Measurements from ENCODE around the gene MYCL. TPM values are rescaled to one million over a fixed set of nuclear protein-coding genes. Genes with fewer than 3 reads are reported as not detected.
"Not testable (repeated sequence)": the region's sequence is repeated elsewhere in the genome, so short reads cannot be mapped to it uniquely, and the experiment has no call there.

Gene MYCL
- polyA plus RNA-seq, 3 donors, result 0.33 to 14.7 TPM; not detected in 1

GRCh38 chr1:39896909-39897685 lies 4.6 kb downstream of the MYCL start:
- 78 to 88% (median 80%) methylated on average over 11 of the region's 11 CpGs for WGBS, 3 donors
- H3K27ac ChIP-seq (ENCODE audit: low read depth, low read length), result no peak overlapping the region

DNA sequence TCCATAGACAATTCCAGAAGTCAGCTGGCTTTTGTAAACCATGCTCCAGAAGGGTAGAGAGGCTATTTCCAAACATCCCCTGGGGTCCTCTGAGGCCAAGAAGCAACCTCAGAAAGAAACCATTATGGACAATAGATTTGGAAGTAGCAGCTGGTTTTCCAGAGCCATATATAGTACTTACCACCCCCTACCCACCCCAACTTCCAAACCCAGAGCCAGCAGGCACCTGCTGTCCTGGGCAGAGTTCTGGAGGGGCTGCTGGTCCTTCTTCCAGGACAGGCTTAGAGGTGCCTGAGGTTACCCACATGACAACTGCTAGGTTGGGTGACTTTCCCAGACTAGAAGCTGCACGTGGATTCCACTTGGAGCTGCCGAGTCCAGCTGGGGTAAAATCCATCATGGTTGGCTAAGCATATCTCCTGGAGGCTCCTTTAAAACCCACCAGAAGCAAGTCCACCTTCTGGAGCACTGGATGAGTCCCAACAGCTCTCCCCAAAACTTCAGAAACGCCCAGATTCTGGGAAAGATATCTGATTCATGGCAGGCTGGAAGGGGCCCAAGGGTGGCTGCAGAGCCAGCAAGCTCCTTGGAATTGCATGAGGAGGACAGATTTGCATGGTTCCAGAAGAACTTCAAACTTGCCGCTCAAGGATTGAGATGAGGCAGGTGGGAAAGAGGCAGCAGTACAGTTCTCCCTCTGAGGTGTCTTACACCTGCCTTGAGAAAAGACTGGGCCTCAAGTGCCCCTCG lies 5.8 kb downstream of the MYCL start:
- no peak overlapping the region for H3K27ac ChIP-seq (ENCODE audit: low read depth, low read length)
- 75 to 83% (median 79%) methylated on average over 5 of the region's 5 CpGs for WGBS, 3 donors

DNA sequence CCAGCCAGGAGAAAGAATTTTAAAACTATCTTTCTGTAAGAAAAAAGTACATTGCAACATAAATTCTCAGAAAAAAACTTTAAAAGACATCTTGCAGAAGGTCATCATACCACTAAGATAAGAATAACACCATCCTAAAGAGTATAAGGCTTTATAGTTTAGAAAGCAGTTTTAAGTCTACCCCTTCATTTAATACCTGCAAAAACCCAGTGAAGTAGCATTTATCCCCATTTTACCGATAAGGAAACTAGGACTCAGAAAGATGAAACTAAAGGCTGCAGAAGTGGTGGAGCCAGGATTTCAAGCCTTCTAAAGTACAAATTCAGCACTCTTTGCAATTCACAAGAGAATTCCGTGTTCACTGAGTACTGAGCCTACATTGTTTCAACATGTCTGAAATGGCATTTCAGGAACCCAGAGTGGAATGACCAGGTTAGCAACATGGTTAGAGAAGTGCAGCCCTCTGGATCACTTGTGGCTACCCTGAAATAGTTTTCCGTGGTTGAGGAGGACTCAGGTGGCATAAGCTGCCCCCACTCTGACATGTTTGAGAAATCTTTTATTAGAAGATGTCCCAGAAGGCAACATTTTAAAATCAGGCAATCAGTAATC lies 6.7 kb downstream of the MYCL start:
- WGBS, 3 donors, result 56 to 73% (median 64%) methylated on average over 3 of the region's 3 CpGs
- no peak overlapping the region for H3K27ac ChIP-seq (ENCODE audit: low read depth, low read length)

- WGBS, 3 donors, result 8 to 31% (median 20%) methylated on average over 6 of the region's 6 CpGs
Observed at GRCh38 chr1:39892601-39893595, 8.8 kb downstream of the MYCL start.

GRCh38 chr1:39890880-39891279 lies 10.8 kb downstream of the MYCL start:
- 83 to 95% (median 90%) methylated on average over 1 of the region's 1 CpG for WGBS, 3 donors
- H3K27ac ChIP-seq (ENCODE audit: low read depth, low read length), result no peak overlapping the region

More at GRCh38 chr1:39892601-39893595, 8.8 kb downstream of the MYCL start:
- no peak overlapping the region for H3K27ac ChIP-seq (ENCODE audit: low read depth, low read length)

- H3K27ac ChIP-seq (ENCODE audit: low read depth, low read length), result no peak overlapping the region
Observed at GRCh38 chr1:39890273-39890672, 11.4 kb downstream of the MYCL start.

- H3K27ac ChIP-seq (ENCODE audit: low read depth, low read length), result no peak overlapping the region
- 68 to 92% (median 87%) methylated on average over 2 of the region's 2 CpGs for WGBS, 3 donors
Observed at GRCh38 chr1:39886757-39887231, 14.9 kb downstream of the MYCL start.

DNA sequence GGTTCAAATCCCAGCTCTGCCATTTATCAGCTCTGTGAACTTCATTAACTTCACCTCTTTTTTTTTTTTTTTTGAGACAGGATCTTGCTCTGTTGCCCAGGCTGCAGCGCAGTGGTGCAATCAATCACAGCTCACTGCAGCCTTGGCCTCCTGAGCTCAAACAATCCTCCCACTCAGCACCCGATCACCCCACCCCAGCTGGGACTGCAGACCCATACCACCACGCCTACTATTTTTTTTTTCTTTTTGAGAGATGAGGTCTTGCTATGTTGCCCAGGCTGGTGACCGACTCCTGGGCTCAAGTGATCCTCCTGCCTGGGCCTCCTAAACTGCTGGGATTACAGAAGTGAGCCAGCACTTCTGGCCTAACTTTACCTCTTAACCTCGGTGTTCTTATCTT lies 16.2 kb downstream of the MYCL start:
- 82 to 87% (median 83%) methylated on average over 5 of the region's 5 CpGs for WGBS, 3 donors
- H3K27ac ChIP-seq (ENCODE audit: low read depth, low read length), result no peak overlapping the region

DNA sequence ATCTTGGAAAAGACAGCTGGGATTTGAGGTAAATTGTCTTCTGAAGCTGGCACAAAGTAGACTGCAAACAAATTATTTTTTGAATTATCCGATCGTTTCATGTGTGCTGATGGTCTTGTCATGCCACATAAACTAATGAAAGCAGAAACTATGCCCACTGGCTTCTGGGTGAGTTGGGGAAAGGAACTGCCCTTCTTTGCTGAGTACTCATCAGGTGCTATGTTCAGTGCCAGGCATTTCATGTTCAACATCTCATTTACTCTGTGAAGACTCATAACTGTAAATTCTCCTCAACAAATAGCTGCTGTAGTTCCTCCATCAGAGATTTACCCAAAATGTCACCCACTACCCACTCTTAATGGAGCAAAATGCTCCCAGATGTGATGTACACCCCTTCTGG lies 19.6 kb downstream of the MYCL start:
- no peak overlapping the region for H3K27ac ChIP-seq (ENCODE audit: low read depth, low read length)
- 35 to 80% (median 69%) methylated on average over 2 of the region's 2 CpGs for WGBS, 3 donors

DNA sequence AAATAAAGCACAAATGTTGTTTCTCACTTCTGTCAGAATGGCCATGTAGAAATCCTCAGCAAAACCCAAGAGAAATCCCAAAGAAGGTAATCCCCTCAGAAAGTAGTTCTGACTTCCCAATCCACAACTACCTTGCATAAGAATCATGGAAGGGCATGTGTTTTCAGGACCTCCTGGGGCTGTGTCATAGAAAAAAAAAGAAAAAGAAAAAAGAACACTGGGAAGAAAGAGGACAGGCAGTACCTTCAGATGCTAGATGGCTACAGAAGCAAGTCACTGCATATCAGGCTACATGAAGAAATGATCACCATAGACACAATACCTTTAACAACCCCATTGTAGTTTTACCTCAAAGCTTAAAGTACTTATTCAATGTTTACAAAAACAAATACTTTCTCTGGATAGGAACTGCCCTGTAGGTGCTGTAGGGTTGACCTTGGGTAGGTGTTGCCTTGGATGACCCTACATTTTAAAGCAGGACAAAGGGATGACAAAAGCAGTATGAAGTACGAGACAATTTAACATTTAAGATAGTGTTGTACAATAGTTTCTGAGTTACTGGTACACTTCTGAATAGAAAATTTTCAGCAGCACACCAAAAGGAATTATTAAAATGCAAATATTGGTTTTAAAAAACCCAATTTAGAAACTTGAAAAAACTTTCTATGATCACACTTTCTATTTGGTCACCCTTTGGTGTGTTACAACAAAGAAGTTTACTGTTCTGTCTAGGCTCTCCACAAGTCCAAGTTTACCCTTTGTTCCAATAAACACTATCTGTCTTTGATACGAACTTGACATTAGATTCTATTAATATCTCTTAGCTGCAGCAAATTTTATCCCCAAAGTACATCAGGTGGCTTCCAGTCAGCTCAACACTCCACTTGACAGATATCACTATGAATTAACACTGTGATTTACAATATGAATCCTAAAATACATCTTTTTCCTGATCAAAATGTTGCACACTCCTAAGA lies 23.4 kb downstream of the MYCL start:
- no peak overlapping the region for H3K27ac ChIP-seq (ENCODE audit: low read depth, low read length)
- WGBS, 3 donors, result 36 to 84% (median 62%) methylated on average over 2 of the region's 2 CpGs

DNA sequence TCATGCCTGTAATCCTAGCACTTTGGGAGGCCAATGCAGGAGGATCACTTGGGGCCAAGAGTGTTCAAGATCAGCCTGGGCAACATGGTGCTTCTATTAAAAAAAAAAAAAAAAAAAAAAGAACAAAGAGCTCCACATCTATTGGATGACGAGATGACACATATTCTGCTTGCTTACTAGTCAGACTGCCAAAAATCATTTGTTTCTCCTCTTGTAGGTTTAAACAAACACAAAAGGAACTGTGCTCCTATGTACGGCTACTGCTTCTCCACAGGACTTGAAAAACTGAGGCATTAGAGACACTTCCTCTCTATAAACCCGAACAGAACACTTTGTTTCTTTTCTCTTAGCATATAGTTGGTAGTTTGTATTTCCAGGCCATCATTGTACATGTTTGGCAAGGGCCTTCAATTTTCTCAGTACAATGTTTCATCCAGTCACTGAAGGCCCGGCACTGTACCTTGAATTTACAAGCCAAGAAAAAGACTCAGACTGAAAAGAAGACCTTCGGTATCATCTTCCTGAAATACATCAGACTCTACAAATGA lies 24.4 kb downstream of the MYCL start:
- no peak overlapping the region for H3K27ac ChIP-seq (ENCODE audit: low read depth, low read length)
- 51 to 79% (median 74%) methylated on average over 5 of the region's 5 CpGs for WGBS, 3 donors

DNA sequence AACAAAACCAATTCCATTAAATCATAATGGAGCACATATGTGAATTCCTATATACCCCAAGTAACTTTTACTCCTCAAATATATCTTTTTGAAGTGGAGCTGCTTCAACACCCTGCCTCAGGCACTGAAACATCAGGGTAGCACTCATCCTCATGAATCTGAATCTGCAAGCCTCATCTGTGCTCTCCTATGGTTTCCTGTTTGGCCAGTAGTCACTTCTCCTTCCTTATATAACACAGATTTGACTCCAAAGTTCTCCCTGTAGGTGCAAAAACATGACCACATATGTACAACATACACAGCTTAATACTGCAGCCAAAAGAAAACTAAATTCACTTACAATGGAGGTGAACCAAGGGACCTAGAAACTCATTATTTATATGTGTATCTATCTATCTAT lies 25.6 kb downstream of the MYCL start:
- no peak overlapping the region for H3K27ac ChIP-seq (ENCODE audit: low read depth, low read length)

GRCh38 chr1:39872698-39873097 lies 29.0 kb downstream of the MYCL start:
- WGBS, 3 donors, result 98 to 100% (median 100%) methylated on average over 1 of the region's 1 CpG
- H3K27ac ChIP-seq (ENCODE audit: low read depth, low read length), result no peak overlapping the region

GRCh38 chr1:39871796-39872195 lies 29.9 kb downstream of the MYCL start:
- no peak overlapping the region for H3K27ac ChIP-seq (ENCODE audit: low read depth, low read length)

DNA sequence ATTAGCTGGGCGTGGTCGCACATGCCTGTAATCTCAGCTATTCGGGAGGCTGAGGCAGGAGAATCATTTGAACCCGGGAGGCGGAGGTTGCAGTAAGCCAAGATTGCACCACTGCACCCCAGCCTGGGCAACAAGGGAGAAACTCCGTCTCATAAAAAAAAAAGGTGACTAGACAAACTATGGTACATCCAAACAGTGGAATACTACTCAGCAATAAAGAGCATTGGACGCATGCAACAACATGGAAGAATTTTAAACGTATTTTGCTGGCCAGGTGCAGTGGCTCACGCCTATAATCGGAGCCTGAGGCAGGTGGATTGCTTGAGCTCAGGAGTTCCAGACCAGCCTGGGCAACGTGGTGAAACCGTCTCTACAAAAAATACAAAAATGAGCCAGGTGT lies 30.7 kb downstream of the MYCL start:
- 96 to 97% (median 97%) methylated on average over 12 of the region's 12 CpGs for WGBS, 3 donors
- not testable (repeated sequence) for H3K27ac ChIP-seq (ENCODE audit: low read depth, low read length)

DNA sequence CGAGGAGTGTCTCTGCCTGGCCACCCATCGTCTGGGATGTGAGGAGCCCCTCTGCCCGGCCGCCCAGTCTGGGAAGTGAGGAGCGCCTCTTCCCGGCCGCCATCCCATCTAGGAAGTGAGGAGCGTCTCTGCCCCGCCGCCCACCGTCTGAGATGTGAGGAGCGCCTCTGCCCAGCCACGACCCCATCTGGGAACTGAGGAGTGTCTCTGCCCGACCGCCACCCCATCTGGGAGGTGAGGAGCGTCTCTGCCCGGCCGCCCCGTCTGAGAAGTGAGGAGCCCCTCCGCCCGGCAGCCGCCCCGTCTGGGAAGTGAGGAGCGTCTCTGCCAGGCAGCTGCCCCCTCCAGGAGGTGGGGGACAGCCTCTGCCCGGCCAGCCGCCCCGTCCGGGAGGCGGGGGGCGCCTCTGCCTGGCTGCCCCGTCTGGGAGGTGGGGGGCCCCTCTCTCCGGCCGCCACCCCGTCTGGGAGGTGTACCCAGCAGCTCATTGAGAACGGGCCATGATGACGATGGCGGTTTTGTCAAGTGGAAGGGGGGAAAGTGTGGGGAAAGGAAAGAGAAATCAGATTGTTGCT lies 32.1 kb downstream of the MYCL start:
- 95 to 98% (median 97%) methylated on average over 19 to 35 of the region's 37 CpGs for WGBS, 3 donors
- H3K27ac ChIP-seq (ENCODE audit: low read depth, low read length), result not testable (repeated sequence)

GRCh38 chr1:39866767-39867166 lies 35.0 kb downstream of the MYCL start:
- 89 to 98% (median 92%) methylated on average over 2 of the region's 2 CpGs for WGBS, 3 donors

More at GRCh38 chr1:39866767-39867166, 35.0 kb downstream of the MYCL start:
- no peak overlapping the region for H3K27ac ChIP-seq (ENCODE audit: low read depth, low read length)
